CD14-positive monocyte (primary cell): ENCODE measurements around the gene ATP2C1. TPM values are rescaled to one million over a fixed set of nuclear protein-coding genes. Genes with fewer than 3 reads are reported as not detected.

ENCODE experiments used
- DNase-seq, 3 donors: peaks; one replicate each; pipeline ENCODE4 v3.0.0-alpha.2; 2011 to 2022
- H2AFZ ChIP-seq: 2 replicates; pipeline ENCODE4 v1.6.0; 2012; ENCODE audit warnings: mild to moderate bottlenecking, low read depth, low read length, inconsistent platforms; ENCODE audit not compliant: insufficient read depth, poor library complexity, severe bottlenecking
- H3K27ac ChIP-seq, 2 donors: 1 replicate in 1 of 2; 2 replicates in 1 of 2; pipeline ENCODE4 v1.5.1; 2012 to 2013; ENCODE audit warnings: low read length in 2 of 2, control low read depth in 1 of 2, inconsistent platforms in 1 of 2, low read depth in 1 of 2, mild to moderate bottlenecking in 1 of 2
- H3K27me3 ChIP-seq, 2 donors: one replicate each; pipeline versions ENCODE4 v1.6.0 to v1.6.1; 2011 to 2013; ENCODE audit warnings: low read length in 2 of 2; ENCODE audit not compliant: control insufficient read depth in 2 of 2, insufficient read depth in 2 of 2
- H3K36me3 ChIP-seq, 2 donors: replicated peaks in 1 of 2; 1 replicate in 1 of 2; 2 replicates in 1 of 2; pipeline versions ENCODE4 v1.5.1 to v1.6.1; 2012 to 2013; ENCODE audit warnings: low read length in 2 of 2, control low read depth in 1 of 2, inconsistent platforms in 1 of 2, mild to moderate bottlenecking in 1 of 2; ENCODE audit not compliant: insufficient read depth in 2 of 2, control insufficient read depth in 1 of 2
- H3K4me1 ChIP-seq, 2 donors: 1 replicate in 1 of 2; 2 replicates in 1 of 2; pipeline versions ENCODE4 v1.5.1 to v1.6.1; 2012 to 2013; ENCODE audit warnings: low read length in 2 of 2, control low read depth in 1 of 2, inconsistent platforms in 1 of 2, mild to moderate bottlenecking in 1 of 2, moderate library complexity in 1 of 2; ENCODE audit not compliant: insufficient read depth in 2 of 2, control insufficient read depth in 1 of 2
- H3K4me2 ChIP-seq: replicated peaks from 2 replicates; pipeline ENCODE3; 2012; ENCODE audit warnings: low read length, moderate library complexity, mild to moderate bottlenecking; ENCODE audit not compliant: poor library complexity, severe bottlenecking; ENCODE audit errors: extremely low read depth
- H3K4me3 ChIP-seq, 3 experiments: fragments of 200-600 bp in 1 of 3; sonication (generic) in 1 of 3; replicated peaks in 1 of 3; 1 replicate in 2 of 3; 2 replicates in 1 of 3; pipeline ENCODE4 v1.5.1; 2011 to 2013; ENCODE audit warnings: low read length in 3 of 3, mild to moderate bottlenecking in 3 of 3, control low read depth in 2 of 3, low read depth in 2 of 3, inconsistent platforms in 1 of 3, moderate library complexity in 1 of 3
- H3K79me2 ChIP-seq: 2 replicates; pipeline ENCODE4 v1.6.0; 2012; ENCODE audit warnings: mild to moderate bottlenecking, control low read depth, inconsistent platforms, low read length, moderate library complexity; ENCODE audit not compliant: insufficient read depth
- H3K9ac ChIP-seq: 2 replicates; pipeline ENCODE4 v1.6.0; 2017; ENCODE audit warnings: low read length, mild to moderate bottlenecking; ENCODE audit not compliant: insufficient read depth, poor library complexity, severe bottlenecking
- H3K9me3 ChIP-seq, 2 donors: replicated peaks in 1 of 2; 1 replicate in 1 of 2; 2 replicates in 1 of 2; pipeline versions ENCODE4 v1.5.1 to v1.6.1; 2012 to 2013; ENCODE audit warnings: low read length in 2 of 2, control low read depth in 1 of 2; ENCODE audit not compliant: control insufficient read depth in 1 of 2, insufficient read depth in 1 of 2
- H4K20me1 ChIP-seq: 2 replicates; pipeline ENCODE4 v1.6.0; 2012; ENCODE audit warnings: mild to moderate bottlenecking, low read length, control low read depth, moderate library complexity; ENCODE audit not compliant: insufficient read depth
- H3K27ac Mint-ChIP-seq, 7 donors: one replicate each; pipeline ENCODE4 v1.8.0; 2020; ENCODE audit warnings: mild to moderate bottlenecking in 7 of 7, mixed read lengths in 7 of 7, moderate library complexity in 6 of 7, inconsistent platforms in 2 of 7
- H3K27me3 Mint-ChIP-seq, 3 donors: one replicate each; pipeline ENCODE4 v1.8.0; 2021 to 2022; ENCODE audit warnings: low read depth in 3 of 3, mild to moderate bottlenecking in 3 of 3, mixed read lengths in 3 of 3, moderate library complexity in 3 of 3, inconsistent platforms in 1 of 3
- H3K36me3 Mint-ChIP-seq, 2 donors: one replicate each; pipeline ENCODE4 v1.8.0; 2020; ENCODE audit warnings: mixed read lengths in 2 of 2, inconsistent platforms in 1 of 2, mild to moderate bottlenecking in 1 of 2
- H3K4me1 Mint-ChIP-seq: one replicate; pipeline ENCODE4 v1.8.0; 2020; ENCODE audit warnings: mild to moderate bottlenecking, mixed read lengths
- H3K4me3 Mint-ChIP-seq, 2 donors: one replicate each; pipeline ENCODE4 v1.8.0; 2020; ENCODE audit warnings: mild to moderate bottlenecking in 2 of 2, mixed read lengths in 2 of 2, moderate library complexity in 1 of 2
- H3K9me3 Mint-ChIP-seq, 7 donors: one replicate each; pipeline ENCODE4 v1.8.0; 2020 to 2022; ENCODE audit warnings: mixed read lengths in 7 of 7, mild to moderate bottlenecking in 6 of 7, moderate library complexity in 6 of 7, inconsistent platforms in 2 of 7
- WGBS: methylation state at CpG from one replicate; pipeline ENCODE4 v1.1.5; 2013; ENCODE audit warnings: missing lambda C conversion rate; ENCODE audit not compliant: insufficient coverage; 5-methylcytosine and 5-hydroxymethylcytosine counted together
- intact Hi-C, 2 donors: fragments of 100-400 bp; cut with micrococcal nuclease; formaldehyde crosslinking; loops; one replicate each; pipeline versions ENCODE4 v1.15.0 to v1.15.1; 2023
- polyA plus RNA-seq, 3 donors: library from polyadenylated mRNA; depleted of rRNA in 1 of 3; unstranded in 2 of 3; stranded (reverse) in 1 of 3; fragments of 300-500 nt in 2 of 3; fragments of >200 nt in 1 of 3; fragmentation: Illumina TruSeq in 2 of 3; gene quantifications; 1 replicate in 2 of 3; 2 replicates in 1 of 3; pipeline ENCODE4 v1.2.3, GENCODE V29; 2012 to 2021
- TF ChIP-seq, protein P1 (sequence below): fragments of 200-600 bp; IDR thresholded peaks from one replicate; pipeline ENCODE4 v1.8.0; 2022; ENCODE audit warnings: antibody characterized with exemption, mild to moderate bottlenecking

ATP2C1 gene
- polyA plus RNA-seq, 3 donors = 11.7 to 22.0 (median 12.2) TPM

DNA sequence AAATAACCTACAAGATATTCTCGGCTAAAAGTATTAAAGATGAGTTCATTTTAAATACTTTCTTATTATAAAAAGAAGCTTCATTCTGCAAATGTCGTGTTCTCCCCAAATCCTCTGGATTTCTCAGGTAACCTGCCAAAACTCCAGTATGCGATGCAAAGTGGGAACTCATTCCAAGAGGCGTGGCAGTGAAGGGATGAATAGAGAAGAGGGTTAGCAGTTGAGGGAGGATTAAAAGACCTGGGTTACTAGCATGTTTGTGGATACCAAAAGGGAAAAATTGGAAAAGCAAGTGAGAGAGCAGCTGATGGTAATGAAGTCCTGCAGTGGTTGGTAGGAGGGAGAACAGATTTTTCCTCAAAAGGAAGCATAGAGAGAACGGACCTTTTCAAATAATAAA, 61.6 kb downstream of the ATP2C1 start:
- Mint-ChIP-seq H3K9me3 (no peaks in the 10 kb centered on the region), H3K4me1 (no peaks in the 10 kb centered on the region), H3K27me3 (no peaks in the 10 kb centered on the region), H3K36me3 (peaks cover 50 to 60% of the 10 kb centered on the region in 2 donors), H3K4me3 (no peak overlapping the region), H3K27ac (no peak overlapping the region)
- H2AFZ ChIP-seq = no peak overlapping the region
- H3K4me3 ChIP-seq = no peak overlapping the region
- intact Hi-C loops = no loop called here
- 100% methylated on average over 2 of the region's 5 CpGs for WGBS
- H3K27me3 ChIP-seq = no peaks in the 10 kb centered on the region
- H3K79me2 ChIP-seq = no peaks in the 10 kb centered on the region
- H3K36me3 ChIP-seq = peaks cover 40 to 84% of the 10 kb centered on the region in 2 donors
- TF ChIP-seq, protein P1, sequence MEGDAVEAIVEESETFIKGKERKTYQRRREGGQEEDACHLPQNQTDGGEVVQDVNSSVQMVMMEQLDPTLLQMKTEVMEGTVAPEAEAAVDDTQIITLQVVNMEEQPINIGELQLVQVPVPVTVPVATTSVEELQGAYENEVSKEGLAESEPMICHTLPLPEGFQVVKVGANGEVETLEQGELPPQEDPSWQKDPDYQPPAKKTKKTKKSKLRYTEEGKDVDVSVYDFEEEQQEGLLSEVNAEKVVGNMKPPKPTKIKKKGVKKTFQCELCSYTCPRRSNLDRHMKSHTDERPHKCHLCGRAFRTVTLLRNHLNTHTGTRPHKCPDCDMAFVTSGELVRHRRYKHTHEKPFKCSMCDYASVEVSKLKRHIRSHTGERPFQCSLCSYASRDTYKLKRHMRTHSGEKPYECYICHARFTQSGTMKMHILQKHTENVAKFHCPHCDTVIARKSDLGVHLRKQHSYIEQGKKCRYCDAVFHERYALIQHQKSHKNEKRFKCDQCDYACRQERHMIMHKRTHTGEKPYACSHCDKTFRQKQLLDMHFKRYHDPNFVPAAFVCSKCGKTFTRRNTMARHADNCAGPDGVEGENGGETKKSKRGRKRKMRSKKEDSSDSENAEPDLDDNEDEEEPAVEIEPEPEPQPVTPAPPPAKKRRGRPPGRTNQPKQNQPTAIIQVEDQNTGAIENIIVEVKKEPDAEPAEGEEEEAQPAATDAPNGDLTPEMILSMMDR = no peak
- H3K9ac ChIP-seq = no peak overlapping the region
- H3K4me1 ChIP-seq = no peaks in the 10 kb centered on the region
- H3K4me2 ChIP-seq = no peak overlapping the region
- no peaks in the 10 kb centered on the region for H3K9me3 ChIP-seq
- no peak for DNase-seq
- H4K20me1 ChIP-seq = no peaks in the 10 kb centered on the region
- H3K27ac ChIP-seq = no peak overlapping the region

DNA sequence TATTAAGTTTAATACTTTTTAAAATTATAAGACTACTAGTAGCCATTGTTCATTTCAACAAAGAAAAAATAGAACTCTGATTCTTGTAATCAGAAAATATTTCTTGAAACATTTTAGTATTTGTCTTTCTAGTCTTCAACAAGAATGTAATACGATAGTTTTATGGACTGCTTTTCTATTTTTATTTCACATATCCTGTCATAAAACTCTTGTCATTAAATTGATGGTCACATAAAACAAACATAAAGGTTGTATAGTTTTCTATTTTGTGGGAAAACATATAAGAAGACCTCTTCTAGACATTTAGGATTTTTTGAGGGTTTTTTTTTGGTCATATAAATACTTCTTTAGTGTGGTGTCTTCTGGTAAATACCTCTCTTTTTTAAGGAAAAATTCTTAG, 62.4 kb downstream of the ATP2C1 start:
- Histone ChIP-seq H3K27ac (no peak overlapping the region), H3K79me2 (no peaks in the 10 kb centered on the region), H3K4me2 (no peak overlapping the region), H4K20me1 (no peaks in the 10 kb centered on the region), H3K4me3 (no peak overlapping the region), H3K9me3 (no peaks in the 10 kb centered on the region), H3K4me1 (no peaks in the 10 kb centered on the region), H3K36me3 (peaks cover 45 to 83% of the 10 kb centered on the region in 2 donors), H3K9ac (no peak overlapping the region), H2AFZ (no peak overlapping the region), H3K27me3 (no peaks in the 10 kb centered on the region)
- Mint-ChIP-seq H3K27me3 (no peaks in the 10 kb centered on the region), H3K4me1 (no peaks in the 10 kb centered on the region), H3K36me3 (peaks cover 56 to 66% of the 10 kb centered on the region in 2 donors), H3K4me3 (no peak overlapping the region), H3K9me3 (no peaks in the 10 kb centered on the region), H3K27ac (no peak overlapping the region)
- WGBS = no CpG with 5 or more reads among the region's 1 CpG
- intact Hi-C loops = no loop called here
- no peak for DNase-seq
- TF ChIP-seq, protein P1 = no peak
